ENCODE results near the gene ZNF593OS.

- TF ChIP-seq POLR2A (IDR thresholded peaks at IDR 0.05) = no peak
- TF ChIP-seq, protein P1, sequence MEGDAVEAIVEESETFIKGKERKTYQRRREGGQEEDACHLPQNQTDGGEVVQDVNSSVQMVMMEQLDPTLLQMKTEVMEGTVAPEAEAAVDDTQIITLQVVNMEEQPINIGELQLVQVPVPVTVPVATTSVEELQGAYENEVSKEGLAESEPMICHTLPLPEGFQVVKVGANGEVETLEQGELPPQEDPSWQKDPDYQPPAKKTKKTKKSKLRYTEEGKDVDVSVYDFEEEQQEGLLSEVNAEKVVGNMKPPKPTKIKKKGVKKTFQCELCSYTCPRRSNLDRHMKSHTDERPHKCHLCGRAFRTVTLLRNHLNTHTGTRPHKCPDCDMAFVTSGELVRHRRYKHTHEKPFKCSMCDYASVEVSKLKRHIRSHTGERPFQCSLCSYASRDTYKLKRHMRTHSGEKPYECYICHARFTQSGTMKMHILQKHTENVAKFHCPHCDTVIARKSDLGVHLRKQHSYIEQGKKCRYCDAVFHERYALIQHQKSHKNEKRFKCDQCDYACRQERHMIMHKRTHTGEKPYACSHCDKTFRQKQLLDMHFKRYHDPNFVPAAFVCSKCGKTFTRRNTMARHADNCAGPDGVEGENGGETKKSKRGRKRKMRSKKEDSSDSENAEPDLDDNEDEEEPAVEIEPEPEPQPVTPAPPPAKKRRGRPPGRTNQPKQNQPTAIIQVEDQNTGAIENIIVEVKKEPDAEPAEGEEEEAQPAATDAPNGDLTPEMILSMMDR (IDR thresholded peaks at IDR 0.05 in 4 of 5, conservative IDR thresholded peaks at IDR 0.05 in 1 of 5) = no peak
These were observed 12.5 kb upstream of the ZNF593OS start for GRCh38 chr1:26184086-26184485.
